Uterus (tissue), 2 donors: Measurements from ENCODE around the gene NOXO1.

Source experiments
- POLR2A ChIP-seq, 2 donors: fragments of 450-650 bp; IDR thresholded peaks; one replicate each; pipeline ENCODE4 v1.6.1; 2016; ENCODE audit warnings: antibody characterized with exemption in 2 of 2, mild to moderate bottlenecking in 1 of 2, moderate library complexity in 1 of 2
- TF ChIP-seq, protein P1 (sequence below), 4 experiments: fragments of 200-600 bp in 2 of 4; fragments of 450-650 bp in 2 of 4; sonication (generic) in 2 of 4; IDR thresholded peaks; one replicate each; pipeline ENCODE4 v1.5.1; 2016 to 2019; ENCODE audit warnings: antibody characterized with exemption in 4 of 4, mild to moderate bottlenecking in 2 of 4, moderate library complexity in 1 of 4

DNA sequence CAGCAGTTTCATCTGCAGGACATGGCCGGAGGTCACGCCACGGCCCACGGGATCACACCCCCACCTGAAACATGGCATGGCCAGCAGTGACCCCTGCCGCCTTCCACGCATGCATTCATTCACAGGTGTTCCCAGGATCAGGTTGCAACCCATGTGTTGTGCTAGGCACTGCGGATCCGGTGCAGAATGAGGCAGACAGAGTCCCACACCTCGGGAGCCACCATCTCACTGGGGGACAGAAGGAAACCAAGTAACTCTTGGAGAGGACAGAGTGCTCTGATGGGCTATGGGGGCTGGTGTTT, 33.9 kb downstream of the NOXO1 start:
- TF ChIP-seq, protein P1, sequence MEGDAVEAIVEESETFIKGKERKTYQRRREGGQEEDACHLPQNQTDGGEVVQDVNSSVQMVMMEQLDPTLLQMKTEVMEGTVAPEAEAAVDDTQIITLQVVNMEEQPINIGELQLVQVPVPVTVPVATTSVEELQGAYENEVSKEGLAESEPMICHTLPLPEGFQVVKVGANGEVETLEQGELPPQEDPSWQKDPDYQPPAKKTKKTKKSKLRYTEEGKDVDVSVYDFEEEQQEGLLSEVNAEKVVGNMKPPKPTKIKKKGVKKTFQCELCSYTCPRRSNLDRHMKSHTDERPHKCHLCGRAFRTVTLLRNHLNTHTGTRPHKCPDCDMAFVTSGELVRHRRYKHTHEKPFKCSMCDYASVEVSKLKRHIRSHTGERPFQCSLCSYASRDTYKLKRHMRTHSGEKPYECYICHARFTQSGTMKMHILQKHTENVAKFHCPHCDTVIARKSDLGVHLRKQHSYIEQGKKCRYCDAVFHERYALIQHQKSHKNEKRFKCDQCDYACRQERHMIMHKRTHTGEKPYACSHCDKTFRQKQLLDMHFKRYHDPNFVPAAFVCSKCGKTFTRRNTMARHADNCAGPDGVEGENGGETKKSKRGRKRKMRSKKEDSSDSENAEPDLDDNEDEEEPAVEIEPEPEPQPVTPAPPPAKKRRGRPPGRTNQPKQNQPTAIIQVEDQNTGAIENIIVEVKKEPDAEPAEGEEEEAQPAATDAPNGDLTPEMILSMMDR (IDR thresholded peaks at IDR 0.05): no peak
- no peak for TF ChIP-seq POLR2A (IDR thresholded peaks at IDR 0.05)
